ENCODE measurements around the gene SFN. TPM values are rescaled to one million over a fixed set of nuclear protein-coding genes. Genes with fewer than 3 reads are reported as not detected.

The SFN gene
- total and polyA plus RNA-seq, 2 of the 13 experiments (the other 11 are each of a cell fraction or from before 2014, with no cell fraction given) = 4.3 to 5.6 TPM

GRCh38 chr1:26910343-26911160 lies 47.6 kb downstream of the SFN start (continued):
- TF ChIP-seq ZNF343 (CRISPR knock-in tag; IDR thresholded peaks at IDR 0.05) (no peak), SIX4 (CRISPR knock-in tag; IDR thresholded peaks at IDR 0.05) (peak; percentile 28; the same call in 1 of the 2 replicates), ZNF678 (CRISPR knock-in tag; IDR thresholded peaks at IDR 0.05) (no peak), NCOA2 (CRISPR knock-in tag; IDR thresholded peaks at IDR 0.05) (peak; percentile 97), USF2 (IDR thresholded peaks at IDR 0.05; ENCODE audit: low read depth, low read length) (no peak), USF2 (CRISPR knock-in tag; IDR thresholded peaks at IDR 0.05; ENCODE audit: borderline replicate concordance) (0 out of 2 replicates have a peak, but pooled peaks have one; percentile 24), POGZ (CRISPR knock-in tag; IDR thresholded peaks at IDR 0.05) (peak; percentile 66), KIAA2018 (CRISPR knock-in tag; IDR thresholded peaks at IDR 0.05; ENCODE audit: borderline replicate concordance) (no peak), ZNF687 (CRISPR knock-in tag; IDR thresholded peaks at IDR 0.05) (no peak; the same call in 1 of the 2 replicates), TFAP4 (IDR thresholded peaks at IDR 0.05; ENCODE audit: borderline replicate concordance, low read depth) (peak; percentile 63; the same call in 1 of the 2 replicates), AKAP8 (CRISPR knock-in tag; IDR thresholded peaks at IDR 0.05) (peak; percentile 95; the same call in 1 of the 2 replicates), RFX5 (IDR thresholded peaks at IDR 0.05; ENCODE audit: low read depth, low read length) (no peak), ELF4 (CRISPR knock-in tag; IDR thresholded peaks at IDR 0.05; ENCODE audit: borderline replicate concordance) (no peak)

All from HepG2 (cell line).